HL-60 (cell line): Measurements from ENCODE around the gene SERPIND1.

Experiments used
- CTCF ChIP-seq: IDR thresholded peaks from one replicate; pipeline ENCODE4 v1.5.1; 2011; ENCODE audit warnings: low read length, control low read depth, inconsistent platforms; ENCODE audit not compliant: insufficient read depth
- POLR2AphosphoS5 ChIP-seq: IDR thresholded peaks from 2 replicates; pipeline ENCODE4 v1.6.1; 2012; ENCODE audit warnings: low read depth

- TF ChIP-seq CTCF (no peak), POLR2AphosphoS5 (no peak)
These were observed 5.3 kb downstream of the SERPIND1 start for GRCh38 chr22:20779014-20779817.
